NCI-H2081 (cell line): ENCODE measurements around the gene TMPRSS13.
"Not testable (repeated sequence)": the region's sequence is repeated elsewhere in the genome, so short reads cannot be mapped to it uniquely, and the experiment has no call there.

Experiments used
- DNase-seq, 2 experiments: peaks; one replicate each; lab custom pipeline; 2025; lab: John Stamatoyannopoulos, UW

TMPRSS13 gene

GRCh38 chr11:117950301-117950700, 21.1 kb upstream of the TMPRSS13 start:
- DNase-seq, result no peak

- DNase-seq, result no peak
These were observed 19.9 kb upstream of the TMPRSS13 start for GRCh38 chr11:117949062-117949461.

GRCh38 chr11:117948466-117948865, 19.3 kb upstream of the TMPRSS13 start:
- not testable (repeated sequence) for DNase-seq

- DNase-seq, result not testable (repeated sequence)
These were observed 18.5 kb upstream of the TMPRSS13 start for GRCh38 chr11:117947751-117948150.

GRCh38 chr11:117946842-117947526, 17.8 kb upstream of the TMPRSS13 start:
- DNase-seq, result peak; percentile 89 to 90

- DNase-seq, result no peak
These were observed 17.1 kb upstream of the TMPRSS13 start for GRCh38 chr11:117946156-117946841.

GRCh38 chr11:117945047-117945810, 16.0 kb upstream of the TMPRSS13 start:
- no peak for DNase-seq

GRCh38 chr11:117944554-117944953, 15.4 kb upstream of the TMPRSS13 start:
- DNase-seq, result no peak

GRCh38 chr11:117941976-117942654, 12.9 kb upstream of the TMPRSS13 start:
- DNase-seq, result no peak

- DNase-seq, result no peak
These were observed 12.0 kb upstream of the TMPRSS13 start for GRCh38 chr11:117941163-117941707.

- no peak for DNase-seq
These were observed 11.5 kb upstream of the TMPRSS13 start for GRCh38 chr11:117940736-117941135.

- peak; percentile 16 to 68 for DNase-seq
These were observed 7.8 kb upstream of the TMPRSS13 start for GRCh38 chr11:117936973-117937372.

GRCh38 chr11:117934526-117935307, 5.5 kb upstream of the TMPRSS13 start:
- no peak for DNase-seq

GRCh38 chr11:117933930-117934329, 4.7 kb upstream of the TMPRSS13 start:
- no peak for DNase-seq

GRCh38 chr11:117933475-117933874, 4.3 kb upstream of the TMPRSS13 start:
- DNase-seq, result no peak

GRCh38 chr11:117932947-117933346, 3.7 kb upstream of the TMPRSS13 start:
- peak in 1 of 2 experiments; percentile 15 for DNase-seq

GRCh38 chr11:117932426-117932825, 3.2 kb upstream of the TMPRSS13 start:
- no peak for DNase-seq

GRCh38 chr11:117931971-117932370, 2.8 kb upstream of the TMPRSS13 start:
- DNase-seq, result no peak

- DNase-seq, result no peak
These were observed 2.2 kb upstream of the TMPRSS13 start for GRCh38 chr11:117931331-117931950.

- DNase-seq, result no peak
These were observed 1.6 kb upstream of the TMPRSS13 start for GRCh38 chr11:117930668-117931330.
